Activated T-cell treated with anti-CD3 and anti-CD28 coated beads, Interleukin-2, amount 50 U/mL, for 24 hours (primary cell): ENCODE data around the gene TBX15.
"Not testable (repeated sequence)": the region's sequence is repeated elsewhere in the genome, so short reads cannot be mapped to it uniquely, and the experiment has no call there.

Source experiments
- DNase-seq: peaks from one replicate; pipeline ENCODE4 v3.0.0-alpha.2; 2020
- H3K27ac Mint-ChIP-seq: 2 replicates; pipeline ENCODE4 v1.8.0; 2020; ENCODE audit warnings: mild to moderate bottlenecking, mixed read lengths
- H3K27me3 Mint-ChIP-seq: 2 replicates; pipeline ENCODE4 v1.8.0; 2020; ENCODE audit warnings: mixed read lengths
- H3K36me3 Mint-ChIP-seq: 2 replicates; pipeline ENCODE4 v1.8.0; 2020; ENCODE audit warnings: low read depth, mixed read lengths
- H3K4me1 Mint-ChIP-seq: 2 replicates; pipeline ENCODE4 v1.8.0; 2020; ENCODE audit warnings: low read depth, mixed read lengths
- H3K4me3 Mint-ChIP-seq: 2 replicates; pipeline ENCODE4 v1.8.0; 2020; ENCODE audit warnings: mild to moderate bottlenecking, moderate library complexity, mixed read lengths
- H3K9me3 Mint-ChIP-seq: 2 replicates; pipeline ENCODE4 v1.8.0; 2020; ENCODE audit warnings: mixed read lengths

The TBX15 gene

DNA sequence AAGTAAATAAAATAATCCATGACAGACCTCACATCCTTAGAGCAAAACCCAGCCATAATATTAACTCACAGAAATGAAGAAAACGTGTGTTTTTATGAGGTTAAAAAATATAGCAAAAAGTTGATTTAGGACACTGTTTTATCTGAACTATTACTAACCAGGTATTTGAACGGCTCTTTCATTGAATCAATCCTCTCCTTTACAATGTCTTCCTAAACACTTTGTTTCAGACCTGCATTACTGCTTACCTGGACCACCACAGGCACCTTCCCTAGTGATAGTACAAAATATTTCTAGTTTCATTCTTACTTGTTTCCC lies 25.0 kb downstream of the TBX15 start:
- Mint-ChIP-seq H3K4me1 (no peaks in the 10 kb centered on the region), H3K36me3 (no peaks in the 10 kb centered on the region), H3K27me3 (peaks cover 5% of the 10 kb centered on the region), H3K27ac (no peak overlapping the region), H3K9me3 (no peaks in the 10 kb centered on the region), H3K4me3 (no peak overlapping the region)
- DNase-seq = no peak

DNA sequence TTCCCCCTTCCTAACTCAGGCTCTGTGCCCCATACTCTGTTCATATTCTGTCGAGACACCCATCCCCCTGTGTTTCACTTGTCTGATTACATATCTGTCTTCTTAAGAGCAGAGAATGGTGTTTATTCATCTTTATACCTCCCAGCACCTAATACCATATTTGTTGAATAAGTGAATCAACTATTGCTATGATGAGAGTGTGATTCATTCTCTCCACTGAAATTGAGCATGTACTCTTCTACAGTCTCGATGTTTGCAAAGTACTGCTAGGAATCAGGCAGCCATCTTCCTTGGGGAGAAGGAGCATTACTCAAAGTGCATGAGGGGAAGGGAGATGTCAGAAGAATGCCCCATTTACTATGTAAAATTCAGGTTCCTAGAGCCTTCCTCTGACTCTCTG lies 27.0 kb downstream of the TBX15 start:
- Mint-ChIP-seq H3K36me3 (no peaks in the 10 kb centered on the region), H3K27ac (no peak overlapping the region), H3K4me3 (no peak overlapping the region), H3K4me1 (no peaks in the 10 kb centered on the region), H3K9me3 (no peaks in the 10 kb centered on the region), H3K27me3 (peaks cover 5% of the 10 kb centered on the region)
- DNase-seq = no peak

DNA sequence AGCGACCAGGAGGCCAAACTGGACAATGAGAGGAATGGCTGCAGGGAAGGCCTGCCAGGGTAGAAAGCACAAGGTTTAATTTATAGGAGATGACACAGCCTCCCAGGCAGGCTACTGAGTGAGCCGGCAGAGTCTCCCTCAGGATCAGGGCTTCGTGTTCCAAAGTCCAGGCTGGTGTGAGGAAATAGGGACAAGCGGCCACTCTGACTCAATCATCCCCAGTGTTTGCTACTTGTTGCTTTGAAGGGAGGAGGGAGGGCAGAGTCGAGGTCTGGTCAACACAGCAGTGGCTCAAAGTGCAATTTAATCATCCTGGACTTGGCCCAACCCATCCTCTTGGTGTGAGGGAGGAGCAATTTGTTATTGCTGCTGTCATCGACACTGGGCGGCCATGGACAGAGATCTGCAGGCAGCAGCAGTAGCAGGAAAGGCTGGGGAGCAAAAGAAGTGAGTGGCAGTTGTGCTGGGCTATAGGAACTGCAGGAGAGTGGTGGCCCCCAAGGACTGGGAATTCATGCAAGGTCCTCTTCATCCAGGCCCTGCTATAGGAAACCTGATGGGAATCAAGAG lies 27.5 kb downstream of the TBX15 start:
- H3K4me1 Mint-ChIP-seq = no peaks in the 10 kb centered on the region
- no peaks in the 10 kb centered on the region for H3K36me3 Mint-ChIP-seq
- H3K27me3 Mint-ChIP-seq = peaks cover 5% of the 10 kb centered on the region
- H3K4me3 Mint-ChIP-seq = no peak overlapping the region
- no peak for DNase-seq
- H3K9me3 Mint-ChIP-seq = no peaks in the 10 kb centered on the region
- no peak overlapping the region for H3K27ac Mint-ChIP-seq

DNA sequence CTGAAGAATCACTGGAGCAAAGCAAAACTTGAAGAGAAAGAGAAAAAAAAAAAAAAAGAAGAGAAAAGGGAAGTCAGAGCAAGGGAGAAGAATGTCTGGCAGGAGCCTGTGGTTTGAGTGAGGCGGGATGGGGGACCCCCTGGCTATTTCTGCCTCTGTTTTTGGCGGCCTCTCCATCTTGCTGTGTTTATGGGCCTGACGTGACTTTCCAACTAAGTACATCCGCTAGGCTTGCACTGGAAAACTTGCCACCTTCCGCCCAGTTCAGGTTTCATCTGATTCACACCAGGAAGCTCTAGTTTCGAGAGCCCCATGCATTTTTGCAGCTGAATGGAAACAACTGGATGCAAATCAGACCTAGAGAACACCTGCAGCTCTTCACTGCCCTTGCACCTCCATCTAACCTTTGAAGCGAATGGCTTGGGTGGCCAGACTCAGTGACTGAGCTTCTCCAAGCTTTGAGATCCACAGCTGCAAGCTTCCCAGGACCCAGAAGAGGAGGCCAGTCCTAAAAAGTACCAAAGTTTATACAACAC lies 28.0 kb downstream of the TBX15 start:
- no peak for DNase-seq
- no peaks in the 10 kb centered on the region for H3K9me3 Mint-ChIP-seq

DNA sequence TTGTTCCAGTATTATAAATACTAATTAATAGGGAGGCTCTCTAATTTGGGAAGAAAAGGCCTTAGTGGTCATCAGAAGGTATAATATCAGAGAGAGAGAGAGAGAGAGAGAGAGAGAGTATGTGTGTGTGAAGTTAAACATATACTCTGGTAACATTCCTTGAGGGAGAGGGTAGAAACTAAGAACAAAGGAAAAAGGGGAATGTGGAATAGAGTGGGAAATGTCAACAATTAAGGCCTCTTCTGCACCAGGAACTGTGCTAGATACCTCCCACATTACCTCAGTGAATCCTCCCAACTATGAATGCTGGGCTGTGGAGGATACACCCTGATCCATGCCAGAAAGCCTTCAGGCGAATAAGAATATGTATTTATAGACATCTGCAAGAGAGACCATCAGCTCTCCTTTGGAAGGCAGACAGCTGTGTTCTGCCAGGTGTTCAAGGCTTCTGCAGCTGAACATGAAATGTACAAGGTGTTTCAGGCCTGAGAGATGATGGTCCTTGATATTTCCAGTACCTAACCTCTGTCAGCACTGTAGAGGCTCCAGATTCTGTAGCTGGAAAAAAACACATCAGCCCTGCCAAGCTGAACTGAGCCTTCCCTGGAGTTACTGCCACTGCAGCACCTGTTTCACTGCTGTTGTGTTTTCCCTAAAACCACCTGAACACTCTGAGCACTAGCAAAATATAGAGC lies 29.1 kb downstream of the TBX15 start:
- Mint-ChIP-seq H3K27me3 (peaks cover 5% of the 10 kb centered on the region), H3K4me1 (no peaks in the 10 kb centered on the region), H3K4me3 (no peak overlapping the region), H3K27ac (no peak overlapping the region), H3K36me3 (no peaks in the 10 kb centered on the region), H3K9me3 (no peaks in the 10 kb centered on the region)
- DNase-seq = no peak

More for the DNA sequence above, 28.0 kb downstream of the TBX15 start:
- H3K27me3 Mint-ChIP-seq = peaks cover 5% of the 10 kb centered on the region
- H3K27ac Mint-ChIP-seq = no peak overlapping the region
- H3K4me1 Mint-ChIP-seq = no peaks in the 10 kb centered on the region
- no peaks in the 10 kb centered on the region for H3K36me3 Mint-ChIP-seq
- H3K4me3 Mint-ChIP-seq = no peak overlapping the region

DNA sequence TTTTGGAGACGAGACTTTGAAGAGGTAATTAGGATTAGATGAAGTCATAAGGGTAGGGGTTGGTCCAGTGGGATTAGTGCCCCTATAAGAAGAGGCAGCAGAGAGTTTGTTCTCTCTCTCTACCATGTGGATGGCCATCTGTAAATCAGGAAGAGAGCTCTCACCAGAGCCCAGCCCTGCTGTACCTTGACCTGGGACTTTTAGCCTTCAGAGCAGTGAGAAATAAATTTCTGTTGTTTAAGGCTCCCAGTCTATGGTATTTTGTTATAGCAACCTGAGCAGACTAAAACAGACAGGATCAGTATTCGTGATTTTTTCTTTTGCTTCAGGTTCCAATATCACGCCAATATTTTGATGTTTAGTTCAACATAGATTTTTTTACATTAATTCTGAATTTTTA lies 30.0 kb downstream of the TBX15 start:
- Mint-ChIP-seq H3K27ac (no peak overlapping the region), H3K36me3 (no peaks in the 10 kb centered on the region), H3K4me3 (no peak overlapping the region), H3K27me3 (peaks cover 1% of the 10 kb centered on the region), H3K9me3 (no peaks in the 10 kb centered on the region), H3K4me1 (no peaks in the 10 kb centered on the region)
- no peak for DNase-seq

DNA sequence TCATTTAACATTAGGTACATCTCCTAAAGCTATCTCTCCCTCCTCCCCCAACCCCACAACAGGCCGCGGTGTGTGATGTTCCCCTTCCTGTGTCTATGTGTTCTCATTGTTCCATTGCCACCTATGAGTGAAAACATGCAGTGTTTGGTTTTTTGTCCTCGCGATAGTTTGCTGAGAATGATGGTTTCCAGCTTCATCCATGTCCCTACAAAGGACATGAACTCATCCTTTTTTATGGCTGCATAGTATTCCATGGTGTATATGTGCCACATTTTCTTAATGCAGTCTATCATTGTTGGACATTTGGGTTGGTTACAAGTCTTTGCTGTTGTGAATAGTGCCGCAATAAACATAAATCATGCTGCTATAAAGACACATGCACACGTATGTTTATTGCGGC lies 30.6 kb downstream of the TBX15 start:
- H3K27ac Mint-ChIP-seq, H3K27me3 Mint-ChIP-seq, H3K4me3 Mint-ChIP-seq, H3K9me3 Mint-ChIP-seq, DNase-seq, H3K36me3 Mint-ChIP-seq, H3K4me1 Mint-ChIP-seq: not testable (repeated sequence)

DNA sequence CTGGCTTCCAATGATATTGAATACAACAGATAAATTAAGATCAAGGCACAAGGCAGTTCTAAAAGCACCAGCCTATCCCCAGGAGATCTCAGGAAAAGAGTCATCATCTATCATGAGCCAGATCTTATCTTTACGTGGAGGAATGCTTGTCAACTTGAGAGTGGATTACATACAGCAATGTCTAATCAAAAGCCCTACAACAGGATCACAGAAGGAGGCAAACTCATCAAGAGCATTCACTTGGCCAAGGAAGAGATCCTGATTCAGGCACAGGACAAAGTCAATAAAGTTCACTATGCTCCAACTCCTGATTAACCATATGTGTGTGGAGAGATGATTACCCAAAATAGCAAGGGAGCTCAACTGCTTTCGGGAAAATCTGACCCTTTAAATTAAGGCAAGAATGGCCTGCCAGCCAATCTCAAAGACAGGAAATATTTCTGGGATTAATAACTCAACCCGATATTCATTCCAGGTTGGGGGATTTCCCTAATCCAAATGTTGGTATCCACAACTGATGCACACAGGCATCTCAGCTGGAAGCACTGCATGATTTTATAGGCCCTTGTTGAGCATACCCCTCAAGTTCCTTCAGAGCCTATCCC lies 33.7 kb downstream of the TBX15 start:
- Mint-ChIP-seq H3K36me3 (no peaks in the 10 kb centered on the region), H3K4me3 (no peak overlapping the region), H3K9me3 (peaks cover 2% of the 10 kb centered on the region), H3K27me3 (no peaks in the 10 kb centered on the region), H3K4me1 (no peaks in the 10 kb centered on the region), H3K27ac (no peak overlapping the region)
- no peak for DNase-seq

DNA sequence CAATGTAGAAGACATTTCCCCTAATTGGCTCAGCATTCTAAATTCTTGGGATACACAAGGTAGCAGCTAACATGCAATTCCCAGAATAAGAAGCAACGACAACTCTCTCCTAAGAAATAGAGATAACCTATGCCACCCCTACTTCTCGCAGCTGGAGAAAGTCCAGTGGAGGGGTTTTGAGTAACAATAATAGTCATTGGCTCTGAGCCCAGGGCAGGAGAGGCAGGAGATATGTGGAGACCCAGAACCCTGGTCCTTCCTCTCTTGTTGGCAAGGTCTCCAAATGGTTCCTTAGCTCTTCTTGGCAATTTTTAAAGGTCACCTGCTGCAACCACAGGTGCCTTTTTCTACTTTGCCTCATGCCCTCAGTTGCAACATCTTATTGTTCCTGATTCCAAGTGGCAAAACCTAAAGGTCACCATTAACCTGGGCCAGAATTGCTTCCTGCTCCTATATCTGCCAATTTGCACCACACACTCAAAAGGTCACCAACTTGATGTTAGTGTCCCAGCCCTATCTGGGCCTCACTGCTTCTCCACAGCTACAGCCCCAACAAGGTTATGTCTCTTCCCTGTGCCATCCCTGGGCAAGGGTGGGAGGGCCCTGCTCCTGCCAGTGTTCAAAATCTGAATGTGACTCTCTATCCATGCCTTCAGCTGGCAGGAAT lies 36.7 kb downstream of the TBX15 start:
- H3K36me3 Mint-ChIP-seq = no peaks in the 10 kb centered on the region
- DNase-seq = no peak
- H3K9me3 Mint-ChIP-seq = peaks cover 2% of the 10 kb centered on the region
- H3K4me3 Mint-ChIP-seq = no peak overlapping the region
- no peaks in the 10 kb centered on the region for H3K4me1 Mint-ChIP-seq
- H3K27me3 Mint-ChIP-seq = peaks cover 3% of the 10 kb centered on the region
- no peak overlapping the region for H3K27ac Mint-ChIP-seq

DNA sequence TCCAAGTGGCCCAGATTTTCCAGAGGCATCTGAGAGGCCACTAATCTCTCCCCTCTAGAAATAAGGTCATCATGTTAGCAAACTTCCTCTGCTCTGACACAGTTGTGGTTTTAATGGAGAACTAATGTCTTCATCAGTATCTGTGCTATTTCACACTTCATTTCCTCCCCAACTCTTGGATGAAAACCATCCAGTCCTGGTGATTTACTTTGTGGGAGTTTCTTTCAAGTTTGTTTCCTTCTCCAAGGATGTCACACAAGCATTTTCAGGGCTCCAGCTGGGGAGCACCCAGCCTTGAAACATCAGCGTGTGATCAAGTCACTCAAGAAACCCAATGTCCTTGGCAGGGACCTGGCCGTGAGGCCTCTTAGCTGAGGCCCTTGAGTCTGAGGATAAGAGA lies 38.8 kb downstream of the TBX15 start:
- no peak overlapping the region for H3K4me3 Mint-ChIP-seq

DNA sequence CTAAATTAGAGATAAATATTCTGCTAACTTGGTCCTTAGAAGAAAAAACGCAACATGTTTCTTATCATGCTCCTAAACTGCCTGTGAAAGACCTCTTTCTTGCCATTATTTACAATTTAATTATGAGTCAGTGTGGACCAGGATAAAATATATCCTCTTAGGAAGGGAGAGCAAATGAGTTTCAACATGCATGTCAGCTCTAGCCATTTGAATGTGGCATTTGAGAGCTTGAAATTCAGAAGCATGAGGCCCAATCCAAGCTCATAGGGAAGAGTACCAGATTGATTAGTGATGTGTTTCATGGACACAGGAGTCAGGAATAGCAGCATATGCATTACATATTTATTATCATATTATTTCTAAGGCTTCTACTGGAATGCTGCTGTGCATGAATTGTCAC lies 39.3 kb downstream of the TBX15 start:
- Mint-ChIP-seq H3K36me3 (no peaks in the 10 kb centered on the region), H3K9me3 (peaks cover 2% of the 10 kb centered on the region), H3K4me1 (no peaks in the 10 kb centered on the region), H3K27me3 (peaks cover 3% of the 10 kb centered on the region), H3K4me3 (no peak overlapping the region), H3K27ac (no peak overlapping the region)
- DNase-seq = no peak

More for the DNA sequence above, 38.8 kb downstream of the TBX15 start:
- DNase-seq = no peak
- no peak overlapping the region for H3K27ac Mint-ChIP-seq
- H3K27me3 Mint-ChIP-seq = peaks cover 3% of the 10 kb centered on the region
- H3K9me3 Mint-ChIP-seq = peaks cover 2% of the 10 kb centered on the region
- H3K36me3 Mint-ChIP-seq = no peaks in the 10 kb centered on the region
- no peaks in the 10 kb centered on the region for H3K4me1 Mint-ChIP-seq

DNA sequence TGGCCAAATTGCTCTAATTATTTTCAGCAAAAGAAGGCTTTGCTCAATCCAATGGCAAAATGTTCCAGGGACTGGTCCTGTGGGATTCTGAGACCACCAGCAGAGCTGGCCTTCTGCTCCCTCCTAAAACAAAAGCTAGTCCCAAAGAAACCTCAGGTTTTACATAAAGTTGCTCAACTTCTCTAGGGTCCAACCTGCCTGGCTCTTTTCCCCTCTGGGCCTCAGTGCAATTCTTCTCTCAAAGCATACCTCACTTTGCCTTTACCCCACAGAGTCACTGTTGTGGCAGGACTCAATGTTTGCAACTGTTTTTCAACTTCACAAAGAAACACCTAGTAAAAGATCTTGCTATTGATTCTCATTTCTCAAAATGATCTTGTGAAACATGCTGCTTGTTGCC lies 39.8 kb downstream of the TBX15 start:
- Mint-ChIP-seq H3K27me3 (peaks cover 3% of the 10 kb centered on the region), H3K4me1 (no peaks in the 10 kb centered on the region), H3K27ac (no peak overlapping the region), H3K9me3 (peaks cover 2% of the 10 kb centered on the region), H3K36me3 (no peaks in the 10 kb centered on the region), H3K4me3 (no peak overlapping the region)
- no peak for DNase-seq

DNA sequence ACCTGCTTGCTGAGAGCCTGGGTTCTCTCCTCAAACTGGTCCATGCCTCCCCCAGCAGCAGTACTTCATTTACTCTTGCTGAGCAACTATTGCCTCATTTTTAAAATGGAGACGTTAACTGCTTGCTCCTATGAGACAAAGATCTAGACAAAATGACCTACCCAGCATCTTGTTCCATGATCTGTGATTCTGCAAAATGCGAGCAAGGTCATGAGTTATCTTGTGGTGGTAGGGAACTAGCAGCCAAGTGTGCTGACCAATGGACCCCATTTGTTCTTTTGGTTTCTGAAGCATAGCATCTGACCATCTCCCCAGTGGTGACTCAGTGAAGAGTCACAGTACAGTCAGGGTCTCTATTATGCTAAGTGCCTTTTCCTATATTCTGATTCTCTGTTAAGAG lies 40.4 kb downstream of the TBX15 start:
- DNase-seq = no peak
- Mint-ChIP-seq H3K27me3 (peaks cover 3% of the 10 kb centered on the region), H3K4me1 (no peaks in the 10 kb centered on the region), H3K27ac (no peak overlapping the region), H3K4me3 (no peak overlapping the region), H3K9me3 (peaks cover 2% of the 10 kb centered on the region), H3K36me3 (no peaks in the 10 kb centered on the region)

DNA sequence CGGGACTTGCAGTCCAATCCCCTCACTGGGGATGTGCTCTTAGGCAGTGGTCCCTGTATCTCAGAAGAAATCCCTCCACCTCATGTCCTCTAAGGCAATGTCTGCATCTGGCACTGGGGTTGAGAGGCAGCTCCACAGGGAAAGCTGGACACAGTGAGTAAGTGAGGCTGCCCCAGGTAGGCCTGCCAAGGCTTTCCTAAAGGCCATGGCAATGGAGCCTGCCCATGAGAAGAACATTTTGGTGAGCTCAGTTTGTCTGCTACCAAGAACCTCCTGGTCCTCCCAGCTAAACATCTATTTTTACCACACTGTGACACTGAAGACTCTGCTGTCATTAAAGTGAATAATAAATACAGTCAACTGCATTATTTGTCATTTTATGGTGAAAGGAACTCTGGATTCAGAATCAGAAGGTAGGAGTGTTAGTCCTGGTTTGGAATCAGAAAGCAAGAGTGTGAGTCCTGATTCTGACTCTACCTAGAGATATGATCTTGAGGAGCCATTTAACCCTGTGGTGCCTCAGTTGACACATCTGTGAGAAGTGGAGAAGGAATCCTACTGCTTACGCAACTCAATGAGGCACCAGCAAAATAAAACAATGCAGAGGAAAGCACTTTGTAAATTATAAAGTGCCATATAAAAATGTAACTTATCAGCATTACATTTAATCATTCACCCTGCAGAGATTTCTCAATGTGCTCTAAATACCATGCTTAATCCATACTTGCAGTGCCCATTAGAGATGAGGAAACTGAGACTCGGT lies 41.0 kb downstream of the TBX15 start:
- Mint-ChIP-seq H3K27me3 (peaks cover 3% of the 10 kb centered on the region), H3K4me1 (no peaks in the 10 kb centered on the region), H3K9me3 (no peaks in the 10 kb centered on the region), H3K27ac (no peak overlapping the region), H3K4me3 (no peak overlapping the region), H3K36me3 (no peaks in the 10 kb centered on the region)
- DNase-seq = no peak
